ENCODE data around the gene PIK3C2A. TPM values are rescaled to one million over a fixed set of nuclear protein-coding genes. Genes with fewer than 3 reads are reported as not detected.

Gene PIK3C2A
- total RNA-seq, 1 donor from 2014 or later: 35.0 TPM

GRCh38 chr11:17162376-17162775 lies 45.4 kb downstream of the PIK3C2A start:
- DNase-seq (ENCODE audit: low read depth) (no peak), FAIRE-seq (no peak)
- TF ChIP-seq, protein P1, sequence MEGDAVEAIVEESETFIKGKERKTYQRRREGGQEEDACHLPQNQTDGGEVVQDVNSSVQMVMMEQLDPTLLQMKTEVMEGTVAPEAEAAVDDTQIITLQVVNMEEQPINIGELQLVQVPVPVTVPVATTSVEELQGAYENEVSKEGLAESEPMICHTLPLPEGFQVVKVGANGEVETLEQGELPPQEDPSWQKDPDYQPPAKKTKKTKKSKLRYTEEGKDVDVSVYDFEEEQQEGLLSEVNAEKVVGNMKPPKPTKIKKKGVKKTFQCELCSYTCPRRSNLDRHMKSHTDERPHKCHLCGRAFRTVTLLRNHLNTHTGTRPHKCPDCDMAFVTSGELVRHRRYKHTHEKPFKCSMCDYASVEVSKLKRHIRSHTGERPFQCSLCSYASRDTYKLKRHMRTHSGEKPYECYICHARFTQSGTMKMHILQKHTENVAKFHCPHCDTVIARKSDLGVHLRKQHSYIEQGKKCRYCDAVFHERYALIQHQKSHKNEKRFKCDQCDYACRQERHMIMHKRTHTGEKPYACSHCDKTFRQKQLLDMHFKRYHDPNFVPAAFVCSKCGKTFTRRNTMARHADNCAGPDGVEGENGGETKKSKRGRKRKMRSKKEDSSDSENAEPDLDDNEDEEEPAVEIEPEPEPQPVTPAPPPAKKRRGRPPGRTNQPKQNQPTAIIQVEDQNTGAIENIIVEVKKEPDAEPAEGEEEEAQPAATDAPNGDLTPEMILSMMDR (IDR thresholded peaks at IDR 0.05; ENCODE audit: insufficient read depth, low read length, severe bottlenecking): no peak
- Histone ChIP-seq H3K4me3 (ENCODE audit: low read depth, low read length) (no peak overlapping the region), H3K27me3 (ENCODE audit: control insufficient read depth, insufficient read depth, low read length) (no peaks in the 10 kb centered on the region), H3K36me3 (ENCODE audit: control insufficient read depth, insufficient read depth, low read length) (no peaks in the 10 kb centered on the region)

GRCh38 chr11:17161515-17161914 lies 46.3 kb downstream of the PIK3C2A start:
- DNase-seq (ENCODE audit: low read depth) (no peak), FAIRE-seq (no peak)
- Histone ChIP-seq H3K27me3 (ENCODE audit: control insufficient read depth, insufficient read depth, low read length) (no peaks in the 10 kb centered on the region), H3K4me3 (ENCODE audit: low read depth, low read length) (no peak overlapping the region), H3K36me3 (ENCODE audit: control insufficient read depth, insufficient read depth, low read length) (no peaks in the 10 kb centered on the region)
- TF ChIP-seq, protein P1 (IDR thresholded peaks at IDR 0.05; ENCODE audit: insufficient read depth, low read length, severe bottlenecking): no peak

GRCh38 chr11:17159441-17159840 lies 48.3 kb downstream of the PIK3C2A start:
- FAIRE-seq (no peak), DNase-seq (ENCODE audit: low read depth) (no peak)
- no peaks in the 10 kb centered on the region for H3K27me3 ChIP-seq (ENCODE audit: control insufficient read depth, insufficient read depth, low read length)

More at GRCh38 chr11:17159441-17159840, 48.3 kb downstream of the PIK3C2A start:
- TF ChIP-seq, protein P1 (IDR thresholded peaks at IDR 0.05; ENCODE audit: insufficient read depth, low read length, severe bottlenecking): no peak
- Histone ChIP-seq H3K4me3 (ENCODE audit: low read depth, low read length) (no peak overlapping the region), H3K36me3 (ENCODE audit: control insufficient read depth, insufficient read depth, low read length) (no peaks in the 10 kb centered on the region)

Other genes starting within 250 kb of the PIK3C2A start
- gene PLEKHA7, start 193.6 kb downstream of the PIK3C2A start, total RNA-seq: 2.4 and 6.4 TPM in 2 replicates
- gene RPS13, start 130.3 kb downstream of the PIK3C2A start, total RNA-seq: 1,001 and 1,111 TPM in 2 replicates
- gene NUCB2, start 68.8 kb upstream of the PIK3C2A start, total RNA-seq: 47.7 and 84.2 TPM in 2 replicates
- 1.3 and 2.6 TPM in 2 replicates for gene NCR3LG1, start 143.8 kb upstream of the PIK3C2A start, total RNA-seq
- gene KCNJ11, start 180.7 kb upstream of the PIK3C2A start, total RNA-seq: 0.77 and 0.79 TPM in 2 replicates

Data from bronchial epithelial cell (primary cell).